HepG2 (cell line): ENCODE measurements around the gene DTYMK. TPM values are rescaled to one million over a fixed set of nuclear protein-coding genes. Genes with fewer than 3 reads are reported as not detected.

Experiments used
- BORCS8-MEF2B ChIP-seq: sonication (generic); formaldehyde crosslinking; IDR thresholded peaks from 2 replicates; pipeline ENCODE4 v1.8.0; 2022; ENCODE audit warnings: mild to moderate bottlenecking, missing genetic modification reagents
- EED ChIP-seq: sonication (generic); formaldehyde crosslinking; IDR thresholded peaks from 2 replicates; pipeline ENCODE4 v1.5.0; 2020; ENCODE audit warnings: mild to moderate bottlenecking, missing genetic modification reagents
- FOXK2 ChIP-seq: fragments of 450-650 bp; IDR thresholded peaks from 2 replicates; pipeline ENCODE4 v1.6.1; 2016
- HNF4G ChIP-seq, 2 experiments: sonication (generic) in 1 of 2; formaldehyde crosslinking in 1 of 2; IDR thresholded peaks; 2 replicates each; pipeline versions ENCODE4 v1.4.0 to v1.6.1; 2011 to 2020; ENCODE audit warnings: borderline replicate concordance in 2 of 2, low read depth in 2 of 2, mild to moderate bottlenecking in 2 of 2, low read length in 1 of 2, missing genetic modification reagents in 1 of 2, moderate library complexity in 1 of 2
- ISL2 ChIP-seq: sonication (generic); formaldehyde crosslinking; IDR thresholded peaks from 2 replicates; pipeline ENCODE4 v1.5.0; 2020; ENCODE audit warnings: missing genetic modification reagents
- JUNB ChIP-seq: sonication (generic); formaldehyde crosslinking; IDR thresholded peaks from 2 replicates; pipeline ENCODE4 v1.8.0; 2022; ENCODE audit warnings: missing genetic modification reagents, mild to moderate bottlenecking, borderline replicate concordance
- KAT8 ChIP-seq: IDR thresholded peaks from 2 replicates; pipeline ENCODE4 v1.6.1; 2016; ENCODE audit warnings: missing genetic modification reagents, missing compliant biosample characterization
- KDM4B ChIP-seq: sonication (generic); formaldehyde crosslinking; IDR thresholded peaks from 2 replicates; pipeline ENCODE4 v1.4.0; 2020; ENCODE audit warnings: missing genetic modification reagents
- NFE2 ChIP-seq: sonication (generic); formaldehyde crosslinking; IDR thresholded peaks from 2 replicates; pipeline ENCODE4 v1.4.0; 2020; ENCODE audit warnings: missing genetic modification reagents
- PCBP2 ChIP-seq: fragments of 200-400 bp; formaldehyde crosslinking; optimal IDR thresholded peaks from 2 replicates; pipeline ENCODE3; 2018; ENCODE audit warnings: low read length, low read depth; ENCODE audit not compliant: poor library complexity, severe bottlenecking
- REPIN1 ChIP-seq: sonication (generic); formaldehyde crosslinking; IDR thresholded peaks from 2 replicates; pipeline ENCODE4 v1.8.0; 2022; ENCODE audit warnings: missing genetic modification reagents, low read depth, mild to moderate bottlenecking, borderline replicate concordance
- RXRB ChIP-seq: IDR thresholded peaks from 2 replicates; pipeline ENCODE4 v1.6.1; 2016; ENCODE audit warnings: borderline replicate concordance, missing genetic modification reagents, missing compliant biosample characterization
- SIN3B ChIP-seq: fragments of 150-350 bp; IDR thresholded peaks from 2 replicates; pipeline ENCODE4 v1.6.1; 2014; ENCODE audit warnings: low read length
- SNAPC2 ChIP-seq: sonication (generic); formaldehyde crosslinking; IDR thresholded peaks from 2 replicates; pipeline ENCODE4 v1.8.1; 2022; ENCODE audit warnings: mild to moderate bottlenecking, missing genetic modification reagents
- TEF ChIP-seq: sonication (generic); formaldehyde crosslinking; IDR thresholded peaks from 2 replicates; pipeline ENCODE4 v1.5.0; 2020; ENCODE audit warnings: missing genetic modification reagents
- THAP7 ChIP-seq: sonication (generic); formaldehyde crosslinking; IDR thresholded peaks from 2 replicates; pipeline ENCODE4 v1.8.1; 2023; ENCODE audit warnings: mild to moderate bottlenecking, missing genetic modification reagents
- ZBTB7B ChIP-seq: sonication (generic); formaldehyde crosslinking; IDR thresholded peaks from 2 replicates; pipeline ENCODE4 v1.4.0; 2020; ENCODE audit warnings: missing genetic modification reagents
- ZNF260 ChIP-seq: sonication (generic); formaldehyde crosslinking; IDR thresholded peaks from 2 replicates; pipeline ENCODE4 v1.4.0; 2020; ENCODE audit warnings: missing genetic modification reagents, low read depth, mild to moderate bottlenecking, borderline replicate concordance
- ZNF350 ChIP-seq: sonication (generic); formaldehyde crosslinking; IDR thresholded peaks from 2 replicates; pipeline ENCODE4 v1.4.0; 2020; ENCODE audit warnings: mild to moderate bottlenecking, low read depth, missing genetic modification reagents, borderline replicate concordance
- ZNF670 ChIP-seq: sonication (generic); formaldehyde crosslinking; IDR thresholded peaks from 2 replicates; pipeline ENCODE4 v1.8.0; 2022; ENCODE audit warnings: mild to moderate bottlenecking, missing genetic modification reagents, borderline replicate concordance
- ZNF703 ChIP-seq: sonication (generic); formaldehyde crosslinking; IDR thresholded peaks from 2 replicates; pipeline ENCODE4 v1.5.1; 2020; ENCODE audit warnings: missing genetic modification reagents, mild to moderate bottlenecking, moderate library complexity, borderline replicate concordance
- ZNF766 ChIP-seq: sonication (generic); formaldehyde crosslinking; IDR thresholded peaks from 2 replicates; pipeline ENCODE4 v1.5.0; 2020; ENCODE audit warnings: missing genetic modification reagents, borderline replicate concordance
- ZNF768 ChIP-seq: sonication (generic); formaldehyde crosslinking; IDR thresholded peaks from 2 replicates; pipeline ENCODE4 v1.4.0; 2020; ENCODE audit warnings: missing genetic modification reagents
- polyA plus RNA-seq, 8 experiments: library from polyadenylated mRNA; depleted of rRNA in 3 of 8; stranded (reverse) in 7 of 8; unstranded in 1 of 8; fragments of >200 nt; fragmentation: Illumina TruSeq in 4 of 8; extraction: Trizol in 4 of 8; gene quantifications; 2 replicates each; pipeline versions ENCODE4 v1.2.1 to v1.2.3, GENCODE V29; 2011 to 2016; ENCODE audit warnings: low read depth in 4 of 8, missing spikeins in 1 of 8, mixed read lengths in 1 of 8; ENCODE audit not compliant: insufficient read depth in 1 of 8
- total RNA-seq, 5 experiments: library from RNA; depleted of rRNA; stranded (reverse); fragments of >200 nt; fragmentation: Illumina TruSeq; extraction: Trizol; gene quantifications; 2 replicates each; pipeline ENCODE4 v1.2.3, GENCODE V29; 2016; ENCODE audit warnings: low read depth in 1 of 5
- TF ChIP-seq, protein P1 (sequence below): fragments of 450-650 bp; IDR thresholded peaks from 2 replicates; pipeline ENCODE4 v1.6.1; 2016

The DTYMK gene
- total and polyA plus RNA-seq, 2 of the 13 experiments (the other 11 are each of a cell fraction or from before 2014, with no cell fraction given): 57.5 to 134 TPM

- TF ChIP-seq TEF: no peak
- peak; percentile 86; the same call in 1 of the 2 replicates for TF ChIP-seq ZNF670 (CRISPR knock-in tag)
- TF ChIP-seq KDM4B (CRISPR knock-in tag): 0 out of 2 replicates have a peak, but pooled peaks have one; percentile 33
- TF ChIP-seq SIN3B: peak; percentile 32; the same call in 1 of the 2 replicates
- TF ChIP-seq EED (CRISPR knock-in tag): peak; percentile 84
- TF ChIP-seq SNAPC2 (CRISPR knock-in tag): peak; percentile 65; the same call in 1 of the 2 replicates
- TF ChIP-seq PCBP2: no peak
- TF ChIP-seq ZNF350 (CRISPR knock-in tag): peak; percentile 25; the same call in 1 of the 2 replicates
- TF ChIP-seq ZNF260 (CRISPR knock-in tag): no peak
- peak; percentile 82 for TF ChIP-seq ZBTB7B
- no peak for TF ChIP-seq FOXK2
- TF ChIP-seq JUNB (CRISPR knock-in tag): no peak
- 0 out of 2 replicates have a peak, but pooled peaks have one; percentile 57 for TF ChIP-seq THAP7 (CRISPR knock-in tag)
- TF ChIP-seq REPIN1 (CRISPR knock-in tag): 0 out of 2 replicates have a peak, but pooled peaks have one; percentile 61
- no peak for TF ChIP-seq HNF4G (IDR thresholded peaks at IDR 0.05; ENCODE audit: borderline replicate concordance, low read depth, low read length)
- no peak for TF ChIP-seq HNF4G (CRISPR knock-in tag; IDR thresholded peaks at IDR 0.05; ENCODE audit: borderline replicate concordance, low read depth)
- no peak for TF ChIP-seq NFE2 (CRISPR knock-in tag)
- 0 out of 2 replicates have a peak, but pooled peaks have one; percentile 27 for TF ChIP-seq KAT8 (CRISPR knock-in tag)
- TF ChIP-seq, protein P1, sequence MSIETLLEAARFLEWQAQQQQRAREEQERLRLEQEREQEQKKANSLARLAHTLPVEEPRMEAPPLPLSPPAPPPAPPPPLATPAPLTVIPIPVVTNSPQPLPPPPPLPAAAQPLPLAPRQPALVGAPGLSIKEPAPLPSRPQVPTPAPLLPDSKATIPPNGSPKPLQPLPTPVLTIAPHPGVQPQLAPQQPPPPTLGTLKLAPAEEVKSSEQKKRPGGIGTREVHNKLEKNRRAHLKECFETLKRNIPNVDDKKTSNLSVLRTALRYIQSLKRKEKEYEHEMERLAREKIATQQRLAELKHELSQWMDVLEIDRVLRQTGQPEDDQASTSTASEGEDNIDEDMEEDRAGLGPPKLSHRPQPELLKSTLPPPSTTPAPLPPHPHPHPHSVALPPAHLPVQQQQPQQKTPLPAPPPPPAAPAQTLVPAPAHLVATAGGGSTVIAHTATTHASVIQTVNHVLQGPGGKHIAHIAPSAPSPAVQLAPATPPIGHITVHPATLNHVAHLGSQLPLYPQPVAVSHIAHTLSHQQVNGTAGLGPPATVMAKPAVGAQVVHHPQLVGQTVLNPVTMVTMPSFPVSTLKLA: peak; percentile 5; the same call in 1 of the 2 replicates
- TF ChIP-seq ZNF703 (CRISPR knock-in tag): 0 out of 2 replicates have a peak, but pooled peaks have one; percentile 45
- peak; percentile 76 for TF ChIP-seq ZNF768
- peak; percentile 49; the same call in 1 of the 2 replicates for TF ChIP-seq ISL2 (CRISPR knock-in tag)
- TF ChIP-seq ZNF766 (CRISPR knock-in tag): no peak; the same call in 1 of the 2 replicates
- TF ChIP-seq BORCS8-MEF2B (CRISPR knock-in tag): 0 out of 2 replicates have a peak, but pooled peaks have one; percentile 64
- 0 out of 2 replicates have a peak, but pooled peaks have one; percentile 21 for TF ChIP-seq RXRB (CRISPR knock-in tag)
Measured at GRCh38 chr2:241702155-241703031, 15.8 kb upstream of the DTYMK start (continued).
